ENCODE results near the gene CELF4.

GRCh38 chr18:37548679-37549289 lies 16.8 kb downstream of the CELF4 start:
- TF ChIP-seq CTCF (IDR thresholded peaks at IDR 0.05), result no peak
- TF ChIP-seq POLR2AphosphoS5 (IDR thresholded peaks at IDR 0.05), result no peak

Data from breast epithelium (tissue), 3 donors.